SK-N-SH treated with all-trans-retinoic acid at 6 μM for 48 hours (cell line): Measurements from ENCODE around the gene LPP.

Experiments
- ATAC-seq: fragments of 200-7000 bp; cut with Tn5 transposase; 3 replicates; pipeline ENCODE4 v1.9.1; 2020; ENCODE audit warnings: mild to moderate bottlenecking, moderate library complexity
- ARNTL ChIP-seq: fragments of 450-650 bp; formaldehyde crosslinking; IDR thresholded peaks from 2 replicates; pipeline ENCODE4 v1.5.0; 2020; ENCODE audit warnings: low read depth, mild to moderate bottlenecking, moderate library complexity, borderline replicate concordance
- BACH2 ChIP-seq: fragments of 250-450 bp; sonication (Bioruptor Pico); IDR thresholded peaks from 2 replicates; pipeline ENCODE4 v1.9.0; 2021; ENCODE audit warnings: mild to moderate bottlenecking, borderline replicate concordance
- CSDC2 ChIP-seq: fragments of 250-450 bp; sonication (Bioruptor Pico); IDR thresholded peaks from 2 replicates; pipeline ENCODE4 v1.5.0; 2020; ENCODE audit warnings: mild to moderate bottlenecking, moderate library complexity
- ESRRG ChIP-seq: fragments of 250-450 bp; sonication (Bioruptor Pico); IDR thresholded peaks from 2 replicates; pipeline ENCODE4 v1.6.1; 2021; ENCODE audit warnings: mild to moderate bottlenecking
- GLIS3 ChIP-seq: fragments of 250-450 bp; sonication (Bioruptor Pico); IDR thresholded peaks from 2 replicates; pipeline ENCODE4 v1.5.0; 2020; ENCODE audit warnings: mild to moderate bottlenecking, moderate library complexity
- ISL1 ChIP-seq: fragments of 250-450 bp; sonication (Bioruptor Pico); IDR thresholded peaks from 2 replicates; pipeline ENCODE4 v2.1.2; 2022; ENCODE audit warnings: mild to moderate bottlenecking, moderate library complexity
- OSR1 ChIP-seq: fragments of 250-450 bp; sonication (Bioruptor Pico); IDR thresholded peaks from 2 replicates; pipeline ENCODE4 v1.8.0; 2022; ENCODE audit warnings: moderate library complexity, mild to moderate bottlenecking, inconsistent platforms
- PPARA ChIP-seq: fragments of 250-450 bp; sonication (Bioruptor Pico); IDR thresholded peaks from 2 replicates; pipeline ENCODE4 v1.5.0; 2020; ENCODE audit warnings: mild to moderate bottlenecking, borderline replicate concordance
- RARB ChIP-seq: fragments of 250-450 bp; sonication (Bioruptor Pico); IDR thresholded peaks from 2 replicates; pipeline ENCODE4 v1.8.0; 2021; ENCODE audit warnings: mild to moderate bottlenecking, moderate library complexity
- SNAI2 ChIP-seq: fragments of 250-450 bp; sonication (Bioruptor Pico); IDR thresholded peaks from 2 replicates; pipeline ENCODE4 v1.5.0; 2020; ENCODE audit warnings: mild to moderate bottlenecking, moderate library complexity
- TCF4 ChIP-seq: fragments of 250-450 bp; sonication (Bioruptor Pico); IDR thresholded peaks from 2 replicates; pipeline ENCODE4 v1.8.0; 2021; ENCODE audit warnings: mild to moderate bottlenecking, moderate library complexity, borderline replicate concordance
- ZC3H10 ChIP-seq: fragments of 250-450 bp; sonication (Bioruptor Pico); IDR thresholded peaks from 2 replicates; pipeline ENCODE4 v1.5.1; 2021; ENCODE audit warnings: mild to moderate bottlenecking, moderate library complexity
- ZFP3 ChIP-seq: fragments of 250-450 bp; sonication (Bioruptor Pico); IDR thresholded peaks from 2 replicates; pipeline ENCODE4 v1.5.0; 2020; ENCODE audit warnings: mild to moderate bottlenecking, moderate library complexity
- ZFP30 ChIP-seq: fragments of 450-650 bp; formaldehyde crosslinking; IDR thresholded peaks from 2 replicates; pipeline ENCODE4 v1.5.0; 2022; ENCODE audit warnings: mild to moderate bottlenecking, moderate library complexity
- ZNF565 ChIP-seq: fragments of 450-650 bp; formaldehyde crosslinking; conservative IDR thresholded peaks from 2 replicates; pipeline ENCODE4 v1.5.0; 2020; ENCODE audit warnings: low read depth, mild to moderate bottlenecking, moderate library complexity
- ZNF70 ChIP-seq: fragments of 450-650 bp; formaldehyde crosslinking; IDR thresholded peaks from 2 replicates; pipeline ENCODE4 v1.5.0; 2020; ENCODE audit warnings: mild to moderate bottlenecking, moderate library complexity
- TF ChIP-seq, protein P1 (sequence below): fragments of 250-450 bp; sonication (Bioruptor Pico); IDR thresholded peaks from 2 replicates; pipeline ENCODE4 v1.5.0; 2020; ENCODE audit warnings: mild to moderate bottlenecking, moderate library complexity
- TF ChIP-seq, protein P2 (sequence below): fragments of 250-450 bp; sonication (Bioruptor Pico); IDR thresholded peaks from 2 replicates; pipeline ENCODE4 v1.5.1; 2021; ENCODE audit warnings: mild to moderate bottlenecking, moderate library complexity
- TF ChIP-seq, protein P3 (sequence below): fragments of 250-450 bp; sonication (Bioruptor Pico); IDR thresholded peaks from 2 replicates; pipeline ENCODE4 v1.8.0; 2020; ENCODE audit warnings: mild to moderate bottlenecking, moderate library complexity, borderline replicate concordance
- TF ChIP-seq, protein P4 (sequence below): fragments of 250-450 bp; sonication (Bioruptor Pico); IDR thresholded peaks from 2 replicates; pipeline ENCODE4 v1.8.0; 2021; ENCODE audit warnings: low read depth, mild to moderate bottlenecking, moderate library complexity, borderline replicate concordance
- TF ChIP-seq, protein P5 (sequence below): fragments of 250-450 bp; sonication (Bioruptor Pico); IDR thresholded peaks from 2 replicates; pipeline ENCODE4 v1.5.1; 2020; ENCODE audit warnings: low read depth, mild to moderate bottlenecking, moderate library complexity

Gene LPP

DNA sequence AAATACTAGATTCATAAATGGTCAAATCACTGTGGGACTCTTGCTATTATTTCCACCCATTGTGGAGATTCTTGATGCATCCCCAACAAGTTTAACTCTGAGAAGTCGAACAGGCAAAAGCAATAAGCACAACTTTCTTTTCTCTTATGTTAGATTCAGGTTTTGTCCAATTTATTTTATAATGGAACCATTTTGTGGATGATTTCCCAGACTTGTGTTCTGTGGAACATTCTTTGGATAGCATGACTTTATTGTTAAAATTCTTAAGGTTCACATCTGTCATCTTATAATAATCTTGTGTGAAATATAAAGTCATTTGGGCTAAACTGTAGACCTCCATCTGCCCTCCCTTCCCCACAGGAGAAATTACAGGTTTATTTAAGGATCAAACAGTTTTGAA, 213.7 kb downstream of the LPP start (continued):
- TF ChIP-seq, protein P1, sequence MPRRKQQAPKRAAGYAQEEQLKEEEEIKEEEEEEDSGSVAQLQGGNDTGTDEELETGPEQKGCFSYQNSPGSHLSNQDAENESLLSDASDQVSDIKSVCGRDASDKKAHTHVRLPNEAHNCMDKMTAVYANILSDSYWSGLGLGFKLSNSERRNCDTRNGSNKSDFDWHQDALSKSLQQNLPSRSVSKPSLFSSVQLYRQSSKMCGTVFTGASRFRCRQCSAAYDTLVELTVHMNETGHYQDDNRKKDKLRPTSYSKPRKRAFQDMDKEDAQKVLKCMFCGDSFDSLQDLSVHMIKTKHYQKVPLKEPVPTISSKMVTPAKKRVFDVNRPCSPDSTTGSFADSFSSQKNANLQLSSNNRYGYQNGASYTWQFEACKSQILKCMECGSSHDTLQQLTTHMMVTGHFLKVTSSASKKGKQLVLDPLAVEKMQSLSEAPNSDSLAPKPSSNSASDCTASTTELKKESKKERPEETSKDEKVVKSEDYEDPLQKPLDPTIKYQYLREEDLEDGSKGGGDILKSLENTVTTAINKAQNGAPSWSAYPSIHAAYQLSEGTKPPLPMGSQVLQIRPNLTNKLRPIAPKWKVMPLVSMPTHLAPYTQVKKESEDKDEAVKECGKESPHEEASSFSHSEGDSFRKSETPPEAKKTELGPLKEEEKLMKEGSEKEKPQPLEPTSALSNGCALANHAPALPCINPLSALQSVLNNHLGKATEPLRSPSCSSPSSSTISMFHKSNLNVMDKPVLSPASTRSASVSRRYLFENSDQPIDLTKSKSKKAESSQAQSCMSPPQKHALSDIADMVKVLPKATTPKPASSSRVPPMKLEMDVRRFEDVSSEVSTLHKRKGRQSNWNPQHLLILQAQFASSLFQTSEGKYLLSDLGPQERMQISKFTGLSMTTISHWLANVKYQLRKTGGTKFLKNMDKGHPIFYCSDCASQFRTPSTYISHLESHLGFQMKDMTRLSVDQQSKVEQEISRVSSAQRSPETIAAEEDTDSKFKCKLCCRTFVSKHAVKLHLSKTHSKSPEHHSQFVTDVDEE (CRISPR knock-in tag), result no peak

DNA sequence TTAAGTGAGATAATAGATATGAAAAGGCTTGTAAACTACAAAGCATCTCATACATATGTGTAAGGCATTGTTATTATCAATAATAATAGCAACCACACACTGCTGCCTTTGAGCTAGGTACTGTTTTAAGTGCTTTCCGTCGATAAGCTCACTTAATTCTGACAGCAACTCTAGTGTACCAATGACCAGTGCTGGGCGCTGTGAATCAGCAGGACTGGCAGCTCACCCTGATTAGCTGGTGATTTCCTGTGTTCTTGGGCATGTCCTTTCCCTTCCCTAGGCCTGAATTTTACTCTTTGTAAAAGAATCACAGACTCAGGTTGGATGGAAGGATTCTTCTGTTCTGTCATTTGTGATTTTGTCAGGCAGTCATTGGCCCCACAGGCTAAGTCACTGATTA, 215.6 kb downstream of the LPP start:
- ATAC-seq, result no peak
- TF ChIP-seq ZFP3 (CRISPR knock-in tag) (no peak), PPARA (no peak), GLIS3 (CRISPR knock-in tag) (no peak), ZNF70 (CRISPR knock-in tag) (no peak), RARB (no peak), TCF4 (CRISPR knock-in tag) (no peak), ZC3H10 (no peak), CSDC2 (CRISPR knock-in tag) (no peak), ESRRG (CRISPR knock-in tag) (no peak), BACH2 (CRISPR knock-in tag) (no peak), ZFP30 (CRISPR knock-in tag) (no peak), SNAI2 (CRISPR knock-in tag) (no peak), OSR1 (no peak)
- TF ChIP-seq, protein P2, sequence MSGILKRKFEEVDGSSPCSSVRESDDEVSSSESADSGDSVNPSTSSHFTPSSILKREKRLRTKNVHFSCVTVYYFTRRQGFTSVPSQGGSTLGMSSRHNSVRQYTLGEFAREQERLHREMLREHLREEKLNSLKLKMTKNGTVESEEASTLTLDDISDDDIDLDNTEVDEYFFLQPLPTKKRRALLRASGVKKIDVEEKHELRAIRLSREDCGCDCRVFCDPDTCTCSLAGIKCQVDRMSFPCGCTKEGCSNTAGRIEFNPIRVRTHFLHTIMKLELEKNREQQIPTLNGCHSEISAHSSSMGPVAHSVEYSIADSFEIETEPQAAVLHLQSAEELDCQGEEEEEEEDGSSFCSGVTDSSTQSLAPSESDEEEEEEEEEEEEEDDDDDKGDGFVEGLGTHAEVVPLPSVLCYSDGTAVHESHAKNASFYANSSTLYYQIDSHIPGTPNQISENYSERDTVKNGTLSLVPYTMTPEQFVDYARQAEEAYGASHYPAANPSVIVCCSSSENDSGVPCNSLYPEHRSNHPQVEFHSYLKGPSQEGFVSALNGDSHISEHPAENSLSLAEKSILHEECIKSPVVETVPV, result no peak
- TF ChIP-seq, protein P3, sequence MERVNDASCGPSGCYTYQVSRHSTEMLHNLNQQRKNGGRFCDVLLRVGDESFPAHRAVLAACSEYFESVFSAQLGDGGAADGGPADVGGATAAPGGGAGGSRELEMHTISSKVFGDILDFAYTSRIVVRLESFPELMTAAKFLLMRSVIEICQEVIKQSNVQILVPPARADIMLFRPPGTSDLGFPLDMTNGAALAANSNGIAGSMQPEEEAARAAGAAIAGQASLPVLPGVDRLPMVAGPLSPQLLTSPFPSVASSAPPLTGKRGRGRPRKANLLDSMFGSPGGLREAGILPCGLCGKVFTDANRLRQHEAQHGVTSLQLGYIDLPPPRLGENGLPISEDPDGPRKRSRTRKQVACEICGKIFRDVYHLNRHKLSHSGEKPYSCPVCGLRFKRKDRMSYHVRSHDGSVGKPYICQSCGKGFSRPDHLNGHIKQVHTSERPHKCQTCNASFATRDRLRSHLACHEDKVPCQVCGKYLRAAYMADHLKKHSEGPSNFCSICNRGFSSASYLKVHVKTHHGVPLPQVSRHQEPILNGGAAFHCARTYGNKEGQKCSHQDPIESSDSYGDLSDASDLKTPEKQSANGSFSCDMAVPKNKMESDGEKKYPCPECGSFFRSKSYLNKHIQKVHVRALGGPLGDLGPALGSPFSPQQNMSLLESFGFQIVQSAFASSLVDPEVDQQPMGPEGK (CRISPR knock-in tag), result no peak
- TF ChIP-seq, protein P4, sequence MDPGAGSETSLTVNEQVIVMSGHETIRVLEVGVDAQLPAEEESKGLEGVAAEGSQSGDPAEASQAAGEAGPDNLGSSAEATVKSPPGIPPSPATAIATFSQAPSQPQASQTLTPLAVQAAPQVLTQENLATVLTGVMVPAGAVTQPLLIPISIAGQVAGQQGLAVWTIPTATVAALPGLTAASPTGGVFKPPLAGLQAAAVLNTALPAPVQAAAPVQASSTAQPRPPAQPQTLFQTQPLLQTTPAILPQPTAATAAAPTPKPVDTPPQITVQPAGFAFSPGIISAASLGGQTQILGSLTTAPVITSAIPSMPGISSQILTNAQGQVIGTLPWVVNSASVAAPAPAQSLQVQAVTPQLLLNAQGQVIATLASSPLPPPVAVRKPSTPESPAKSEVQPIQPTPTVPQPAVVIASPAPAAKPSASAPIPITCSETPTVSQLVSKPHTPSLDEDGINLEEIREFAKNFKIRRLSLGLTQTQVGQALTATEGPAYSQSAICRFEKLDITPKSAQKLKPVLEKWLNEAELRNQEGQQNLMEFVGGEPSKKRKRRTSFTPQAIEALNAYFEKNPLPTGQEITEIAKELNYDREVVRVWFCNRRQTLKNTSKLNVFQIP (CRISPR knock-in tag), result no peak
- TF ChIP-seq, protein P1 (CRISPR knock-in tag), result no peak

DNA sequence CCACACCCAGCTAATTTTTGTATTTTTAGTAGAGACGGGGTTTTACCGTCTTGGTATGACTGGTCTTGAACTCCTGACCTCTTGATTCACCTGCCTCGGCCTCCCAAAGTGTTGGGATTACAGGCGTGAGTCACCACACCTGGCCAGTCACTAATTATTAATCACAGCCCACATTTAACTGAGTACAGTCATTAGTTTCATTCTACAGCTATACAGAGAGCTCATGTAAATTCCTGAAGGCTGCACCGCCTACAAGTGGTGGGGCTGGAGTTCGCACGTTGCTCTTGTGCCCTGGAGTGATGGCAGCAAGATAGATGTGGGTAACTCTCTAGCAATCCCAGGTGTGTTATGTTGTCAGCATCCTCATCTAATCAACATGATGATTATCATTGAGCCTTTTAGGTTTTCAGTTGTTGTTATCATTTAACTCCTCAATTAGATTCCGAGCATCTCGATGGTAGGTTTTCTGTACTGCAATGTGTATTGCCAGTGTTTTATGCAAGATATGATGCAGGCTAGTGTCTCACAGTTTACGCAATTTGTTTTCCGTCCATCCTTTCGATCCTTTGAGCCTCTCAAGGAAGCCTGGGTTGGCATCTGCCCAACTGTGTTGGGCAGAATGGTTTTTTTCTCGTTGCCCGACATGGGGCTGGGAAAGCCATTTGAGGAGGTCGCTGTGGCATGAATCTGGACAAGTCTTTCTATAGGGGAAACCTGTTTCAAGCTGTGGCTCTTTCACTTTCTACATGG, 216.3 kb downstream of the LPP start:
- no peak for ATAC-seq
- TF ChIP-seq ZNF565 (CRISPR knock-in tag), result no peak
- TF ChIP-seq BACH2 (CRISPR knock-in tag), result no peak
- TF ChIP-seq OSR1, result no peak
- TF ChIP-seq CSDC2 (CRISPR knock-in tag), result no peak
- TF ChIP-seq GLIS3 (CRISPR knock-in tag), result no peak
- no peak for TF ChIP-seq SNAI2 (CRISPR knock-in tag)
- no peak for TF ChIP-seq ARNTL
- no peak for TF ChIP-seq ZNF70 (CRISPR knock-in tag)
- no peak for TF ChIP-seq RARB
- TF ChIP-seq ZFP30 (CRISPR knock-in tag), result no peak
- TF ChIP-seq PPARA, result no peak
- no peak for TF ChIP-seq ISL1 (CRISPR knock-in tag)
- TF ChIP-seq, protein P5, sequence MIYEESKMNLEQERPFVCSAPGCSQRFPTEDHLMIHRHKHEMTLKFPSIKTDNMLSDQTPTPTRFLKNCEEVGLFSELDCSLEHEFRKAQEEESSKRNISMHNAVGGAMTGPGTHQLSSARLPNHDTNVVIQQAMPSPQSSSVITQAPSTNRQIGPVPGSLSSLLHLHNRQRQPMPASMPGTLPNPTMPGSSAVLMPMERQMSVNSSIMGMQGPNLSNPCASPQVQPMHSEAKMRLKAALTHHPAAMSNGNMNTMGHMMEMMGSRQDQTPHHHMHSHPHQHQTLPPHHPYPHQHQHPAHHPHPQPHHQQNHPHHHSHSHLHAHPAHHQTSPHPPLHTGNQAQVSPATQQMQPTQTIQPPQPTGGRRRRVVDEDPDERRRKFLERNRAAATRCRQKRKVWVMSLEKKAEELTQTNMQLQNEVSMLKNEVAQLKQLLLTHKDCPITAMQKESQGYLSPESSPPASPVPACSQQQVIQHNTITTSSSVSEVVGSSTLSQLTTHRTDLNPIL, result no peak
- TF ChIP-seq, protein P2, result no peak
